ENCODE data around the gene IVNS1ABP. TPM values are rescaled to one million over a fixed set of nuclear protein-coding genes. Genes with fewer than 3 reads are reported as not detected.

Gene IVNS1ABP
- total RNA-seq, 1 donor from 2014 or later, result 75.6 TPM

GRCh38 chr1:185288435-185288834 is 28.6 kb downstream of the IVNS1ABP start:
- TF ChIP-seq CTCF (conservative IDR thresholded peaks at IDR 0.05; ENCODE audit: low read depth, low read length), result no peak
- no peak overlapping the region for H3K4me3 ChIP-seq (ENCODE audit: low read depth, low read length)
- DNase-seq (ENCODE audit: low read depth), result no peak

GRCh38 chr1:185287451-185287850 is 29.6 kb downstream of the IVNS1ABP start:
- H3K4me3 ChIP-seq (ENCODE audit: low read depth, low read length), result no peak overlapping the region

DNA sequence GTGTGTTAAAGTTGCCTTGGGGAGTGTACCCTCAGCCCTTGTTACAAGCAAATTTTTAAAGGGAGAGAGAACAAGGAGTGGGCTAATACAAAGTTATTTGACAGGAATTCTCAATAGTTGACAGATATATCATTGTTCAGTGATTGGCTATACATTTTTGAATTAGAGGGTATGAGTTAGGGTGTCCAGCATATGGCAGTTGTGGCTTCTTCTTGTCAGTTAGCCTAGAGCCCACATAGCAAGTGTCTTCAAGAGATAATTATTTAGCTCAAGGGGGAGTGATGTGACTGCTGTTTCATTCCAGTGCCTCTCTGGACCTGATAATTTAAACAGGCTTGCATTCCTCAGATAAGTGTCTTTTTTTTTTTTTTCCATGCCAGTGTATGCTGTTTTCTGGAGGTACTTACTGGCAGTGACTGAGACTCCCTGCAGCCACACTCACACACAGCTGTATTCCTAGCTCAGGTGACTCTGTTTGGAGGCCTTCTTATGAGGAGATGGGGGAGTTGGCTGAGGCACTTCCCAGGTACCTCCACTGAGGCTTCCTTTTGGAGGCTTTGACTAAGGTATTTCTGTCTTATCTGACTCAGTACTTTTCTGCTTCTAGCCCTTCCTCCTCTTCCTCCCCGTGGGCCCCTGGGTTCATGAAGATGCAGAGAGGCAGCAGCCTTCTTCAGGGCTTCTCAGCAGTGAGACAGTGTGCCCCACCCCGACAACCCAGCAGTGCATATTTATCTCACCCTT is 32.3 kb downstream of the IVNS1ABP start:
- DNase-seq (ENCODE audit: low read depth), result no peak

More at GRCh38 chr1:185287451-185287850, 29.6 kb downstream of the IVNS1ABP start:
- no peak for DNase-seq (ENCODE audit: low read depth)
- no peak for TF ChIP-seq CTCF (conservative IDR thresholded peaks at IDR 0.05; ENCODE audit: low read depth, low read length)

DNA sequence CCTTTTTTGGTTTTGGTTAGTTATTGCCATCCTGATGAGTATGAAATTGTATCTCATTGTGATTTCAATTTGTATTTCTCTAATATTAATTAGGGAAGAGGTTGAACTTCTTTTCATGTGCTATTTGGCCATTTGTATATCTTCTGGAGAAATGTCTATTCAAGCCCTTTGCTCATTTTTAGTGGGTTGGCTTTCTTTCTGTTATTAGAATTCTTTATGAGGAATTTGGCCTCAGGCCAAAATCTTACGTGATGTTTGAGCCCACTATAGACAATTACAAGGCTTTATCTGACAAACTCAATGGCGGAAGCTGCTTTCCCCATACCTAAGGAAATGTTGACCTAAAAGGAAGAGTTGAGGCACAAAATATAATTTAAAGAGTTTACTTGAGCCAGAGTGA is 32.9 kb downstream of the IVNS1ABP start:
- H3K4me3 ChIP-seq (ENCODE audit: low read depth, low read length), result no peak overlapping the region
- TF ChIP-seq CTCF (conservative IDR thresholded peaks at IDR 0.05; ENCODE audit: low read depth, low read length), result no peak
- no peak for DNase-seq (ENCODE audit: low read depth)

More for the DNA sequence above, 32.3 kb downstream of the IVNS1ABP start:
- no peak overlapping the region for H3K4me3 ChIP-seq (ENCODE audit: low read depth, low read length)
- TF ChIP-seq CTCF (conservative IDR thresholded peaks at IDR 0.05; ENCODE audit: low read depth, low read length), result no peak

GRCh38 chr1:185281245-185281644 is 35.8 kb downstream of the IVNS1ABP start:
- DNase-seq (ENCODE audit: low read depth), result no peak
- no peak overlapping the region for H3K4me3 ChIP-seq (ENCODE audit: low read depth, low read length)
- no peak for TF ChIP-seq CTCF (conservative IDR thresholded peaks at IDR 0.05; ENCODE audit: low read depth, low read length)

GRCh38 chr1:185280589-185280988 is 36.5 kb downstream of the IVNS1ABP start:
- DNase-seq (ENCODE audit: low read depth), result no peak
- no peak for TF ChIP-seq CTCF (conservative IDR thresholded peaks at IDR 0.05; ENCODE audit: low read depth, low read length)
- no peak overlapping the region for H3K4me3 ChIP-seq (ENCODE audit: low read depth, low read length)

GRCh38 chr1:185279571-185279970 is 37.5 kb downstream of the IVNS1ABP start:
- no peak overlapping the region for H3K4me3 ChIP-seq (ENCODE audit: low read depth, low read length)
- no peak for TF ChIP-seq CTCF (conservative IDR thresholded peaks at IDR 0.05; ENCODE audit: low read depth, low read length)
- DNase-seq (ENCODE audit: low read depth), result no peak

All from epithelial cell of proximal tubule (primary cell).